HepG2 (cell line): ENCODE results near the gene EXOC3L4. TPM values are rescaled to one million over a fixed set of nuclear protein-coding genes. Genes with fewer than 3 reads are reported as not detected.

Experiments used
- ATF7 ChIP-seq, 2 experiments: fragments of 450-650 bp in 1 of 2; sonication (generic) in 1 of 2; formaldehyde crosslinking in 1 of 2; IDR thresholded peaks; 2 replicates each; pipeline versions ENCODE4 v1.4.0 to v1.6.1; 2016 to 2020; ENCODE audit warnings: antibody characterized with exemption in 1 of 2, mild to moderate bottlenecking in 1 of 2, missing genetic modification reagents in 1 of 2
- HNRNPK ChIP-seq: fragments of 200-400 bp; formaldehyde crosslinking; IDR thresholded peaks from 2 replicates; pipeline ENCODE4 v1.6.1; 2018; ENCODE audit warnings: low read length, low read depth, moderate library complexity, mild to moderate bottlenecking; ENCODE audit not compliant: poor library complexity, severe bottlenecking
- NAIF1 ChIP-seq: sonication (generic); formaldehyde crosslinking; IDR thresholded peaks from 2 replicates; pipeline ENCODE4 v1.5.0; 2020; ENCODE audit warnings: mild to moderate bottlenecking, missing genetic modification reagents, borderline replicate concordance
- NKX3-1 ChIP-seq: sonication (generic); formaldehyde crosslinking; IDR thresholded peaks from 2 replicates; pipeline ENCODE4 v1.5.0; 2020; ENCODE audit warnings: missing genetic modification reagents
- NRL ChIP-seq: sonication (generic); formaldehyde crosslinking; IDR thresholded peaks from 2 replicates; pipeline ENCODE4 v1.5.0; 2020; ENCODE audit warnings: missing genetic modification reagents, mild to moderate bottlenecking, moderate library complexity, borderline replicate concordance
- RBM22 ChIP-seq: fragments of 200-400 bp; formaldehyde crosslinking; optimal IDR thresholded peaks from 2 replicates; pipeline ENCODE3; 2017; ENCODE audit warnings: mild to moderate bottlenecking, low read length, moderate library complexity
- RCOR2 ChIP-seq: IDR thresholded peaks from 2 replicates; pipeline ENCODE4 v1.6.1; 2016; ENCODE audit warnings: missing biosample characterization, missing genetic modification reagents
- SYNCRIP ChIP-seq: fragments of 200-400 bp; formaldehyde crosslinking; IDR thresholded peaks from 2 replicates; pipeline ENCODE4 v1.6.1; 2018; ENCODE audit warnings: mild to moderate bottlenecking, low read depth, low read length; ENCODE audit not compliant: insufficient read depth
- ZFP41 ChIP-seq: sonication (generic); formaldehyde crosslinking; IDR thresholded peaks from 2 replicates; pipeline ENCODE4 v1.4.0; 2020; ENCODE audit warnings: mild to moderate bottlenecking, missing genetic modification reagents, borderline replicate concordance
- ZNF772 ChIP-seq: sonication (generic); formaldehyde crosslinking; IDR thresholded peaks from 2 replicates; pipeline ENCODE4 v1.5.0; 2020; ENCODE audit warnings: mild to moderate bottlenecking, missing genetic modification reagents
- ZSCAN9 ChIP-seq: IDR thresholded peaks from 2 replicates; pipeline ENCODE4 v1.6.1; 2016; ENCODE audit warnings: borderline replicate concordance
- polyA plus RNA-seq, 8 experiments: library from polyadenylated mRNA; depleted of rRNA in 3 of 8; stranded (reverse) in 7 of 8; unstranded in 1 of 8; fragments of >200 nt; fragmentation: Illumina TruSeq in 4 of 8; extraction: Trizol in 4 of 8; gene quantifications; 2 replicates each; pipeline versions ENCODE4 v1.2.1 to v1.2.3, GENCODE V29; 2011 to 2016; ENCODE audit warnings: low read depth in 4 of 8, missing spikeins in 1 of 8, mixed read lengths in 1 of 8; ENCODE audit not compliant: insufficient read depth in 1 of 8
- total RNA-seq, 5 experiments: library from RNA; depleted of rRNA; stranded (reverse); fragments of >200 nt; fragmentation: Illumina TruSeq; extraction: Trizol; gene quantifications; 2 replicates each; pipeline ENCODE4 v1.2.3, GENCODE V29; 2016; ENCODE audit warnings: low read depth in 1 of 5
- TF ChIP-seq, protein P1 (sequence below): sonication (generic); formaldehyde crosslinking; IDR thresholded peaks from 2 replicates; pipeline ENCODE4 v1.5.0; 2020; ENCODE audit warnings: mild to moderate bottlenecking, missing genetic modification reagents
- TF ChIP-seq, protein P2 (sequence below): sonication (generic); formaldehyde crosslinking; IDR thresholded peaks from 2 replicates; pipeline ENCODE4 v1.8.1; 2022; ENCODE audit warnings: low read depth, mild to moderate bottlenecking, missing genetic modification reagents
- TF ChIP-seq, protein P3 (sequence below): IDR thresholded peaks from 2 replicates; pipeline ENCODE4 v1.6.1; 2016; ENCODE audit warnings: mild to moderate bottlenecking, missing biosample characterization, missing genetic modification reagents
- TF ChIP-seq, protein P4 (sequence below): sonication (generic); formaldehyde crosslinking; IDR thresholded peaks from 2 replicates; pipeline ENCODE4; 2020; ENCODE audit warnings: missing genetic modification reagents, mild to moderate bottlenecking, borderline replicate concordance
- TF ChIP-seq, protein P5 (sequence below): fragments of 450-650 bp; IDR thresholded peaks from 2 replicates; pipeline ENCODE4 v1.6.1; 2016

The EXOC3L4 gene
- total and polyA plus RNA-seq, 2 of the 13 experiments (the other 11 are each of a cell fraction or from before 2014, with no cell fraction given) = 11.8 to 27.0 TPM

DNA sequence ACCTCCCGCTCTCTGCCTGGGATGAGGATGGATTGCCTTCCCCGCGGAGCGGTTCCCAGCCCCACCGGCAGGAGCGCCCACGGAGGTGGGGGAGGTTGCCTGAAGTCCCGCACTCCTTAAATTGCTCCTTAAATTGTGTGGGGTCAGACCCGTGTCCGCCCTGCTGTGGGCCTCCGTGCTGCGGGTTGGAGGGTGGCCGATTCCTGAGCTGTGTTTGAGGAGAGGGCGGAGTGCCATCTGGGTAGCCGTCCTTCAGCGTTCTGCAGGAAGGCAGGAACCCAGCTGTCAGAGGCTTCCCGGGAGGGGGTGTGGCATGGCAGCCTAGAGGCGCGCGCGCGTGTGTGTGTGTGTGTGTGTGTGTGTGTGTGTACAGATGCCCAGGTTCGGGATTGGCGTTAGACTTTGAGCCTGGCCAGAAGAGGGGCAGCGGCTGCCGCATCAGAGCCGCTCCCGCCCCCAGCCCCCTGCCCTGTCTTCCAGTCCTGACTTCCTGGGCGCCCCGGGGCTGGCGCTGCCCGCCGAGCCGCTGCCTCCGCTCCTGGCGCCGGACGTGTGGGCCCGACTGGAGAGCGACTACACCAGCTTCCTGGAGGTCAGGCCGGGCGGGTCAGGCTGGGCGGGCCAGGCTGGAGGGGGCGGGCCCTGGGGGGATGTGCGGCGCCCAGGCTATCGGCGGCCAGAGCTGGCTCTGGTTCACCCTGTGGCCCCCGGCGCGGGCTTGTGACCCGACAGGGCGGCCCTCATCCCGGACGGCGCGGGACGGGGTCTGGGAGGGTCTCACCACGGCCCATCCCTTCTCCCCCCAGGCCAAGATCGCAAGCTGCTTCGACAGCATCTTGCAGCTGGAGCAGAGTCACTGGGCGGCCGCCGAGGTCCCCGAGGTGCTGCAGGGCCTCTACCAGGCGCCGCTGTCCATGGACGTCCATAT, 9.2 kb downstream of the EXOC3L4 start (continued):
- TF ChIP-seq, protein P1, sequence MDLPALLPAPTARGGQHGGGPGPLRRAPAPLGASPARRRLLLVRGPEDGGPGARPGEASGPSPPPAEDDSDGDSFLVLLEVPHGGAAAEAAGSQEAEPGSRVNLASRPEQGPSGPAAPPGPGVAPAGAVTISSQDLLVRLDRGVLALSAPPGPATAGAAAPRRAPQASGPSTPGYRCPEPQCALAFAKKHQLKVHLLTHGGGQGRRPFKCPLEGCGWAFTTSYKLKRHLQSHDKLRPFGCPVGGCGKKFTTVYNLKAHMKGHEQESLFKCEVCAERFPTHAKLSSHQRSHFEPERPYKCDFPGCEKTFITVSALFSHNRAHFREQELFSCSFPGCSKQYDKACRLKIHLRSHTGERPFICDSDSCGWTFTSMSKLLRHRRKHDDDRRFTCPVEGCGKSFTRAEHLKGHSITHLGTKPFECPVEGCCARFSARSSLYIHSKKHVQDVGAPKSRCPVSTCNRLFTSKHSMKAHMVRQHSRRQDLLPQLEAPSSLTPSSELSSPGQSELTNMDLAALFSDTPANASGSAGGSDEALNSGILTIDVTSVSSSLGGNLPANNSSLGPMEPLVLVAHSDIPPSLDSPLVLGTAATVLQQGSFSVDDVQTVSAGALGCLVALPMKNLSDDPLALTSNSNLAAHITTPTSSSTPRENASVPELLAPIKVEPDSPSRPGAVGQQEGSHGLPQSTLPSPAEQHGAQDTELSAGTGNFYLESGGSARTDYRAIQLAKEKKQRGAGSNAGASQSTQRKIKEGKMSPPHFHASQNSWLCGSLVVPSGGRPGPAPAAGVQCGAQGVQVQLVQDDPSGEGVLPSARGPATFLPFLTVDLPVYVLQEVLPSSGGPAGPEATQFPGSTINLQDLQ (CRISPR knock-in tag) = no peak
- TF ChIP-seq, protein P2, sequence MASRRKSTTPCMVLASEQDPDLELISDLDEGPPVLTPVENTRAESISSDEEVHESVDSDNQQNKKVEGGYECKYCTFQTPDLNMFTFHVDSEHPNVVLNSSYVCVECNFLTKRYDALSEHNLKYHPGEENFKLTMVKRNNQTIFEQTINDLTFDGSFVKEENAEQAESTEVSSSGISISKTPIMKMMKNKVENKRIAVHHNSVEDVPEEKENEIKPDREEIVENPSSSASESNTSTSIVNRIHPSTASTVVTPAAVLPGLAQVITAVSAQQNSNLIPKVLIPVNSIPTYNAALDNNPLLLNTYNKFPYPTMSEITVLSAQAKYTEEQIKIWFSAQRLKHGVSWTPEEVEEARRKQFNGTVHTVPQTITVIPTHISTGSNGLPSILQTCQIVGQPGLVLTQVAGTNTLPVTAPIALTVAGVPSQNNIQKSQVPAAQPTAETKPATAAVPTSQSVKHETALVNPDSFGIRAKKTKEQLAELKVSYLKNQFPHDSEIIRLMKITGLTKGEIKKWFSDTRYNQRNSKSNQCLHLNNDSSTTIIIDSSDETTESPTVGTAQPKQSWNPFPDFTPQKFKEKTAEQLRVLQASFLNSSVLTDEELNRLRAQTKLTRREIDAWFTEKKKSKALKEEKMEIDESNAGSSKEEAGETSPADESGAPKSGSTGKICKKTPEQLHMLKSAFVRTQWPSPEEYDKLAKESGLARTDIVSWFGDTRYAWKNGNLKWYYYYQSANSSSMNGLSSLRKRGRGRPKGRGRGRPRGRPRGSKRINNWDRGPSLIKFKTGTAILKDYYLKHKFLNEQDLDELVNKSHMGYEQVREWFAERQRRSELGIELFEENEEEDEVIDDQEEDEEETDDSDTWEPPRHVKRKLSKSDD (CRISPR knock-in tag) = no peak; the same call in 1 of the 2 replicates
- TF ChIP-seq ZSCAN9 (CRISPR knock-in tag) (no peak), NAIF1 (no peak), RBM22 (peak; percentile 55), SYNCRIP (no peak), ZFP41 (CRISPR knock-in tag) (no peak; the same call in 1 of the 2 replicates), RCOR2 (CRISPR knock-in tag) (no peak), ZNF772 (CRISPR knock-in tag) (0 out of 2 replicates have a peak, but pooled peaks have one; percentile 30), NRL (CRISPR knock-in tag) (no peak; the same call in none of the 2 replicates), HNRNPK (no peak), ATF7 (IDR thresholded peaks at IDR 0.05) (no peak), ATF7 (CRISPR knock-in tag; IDR thresholded peaks at IDR 0.05) (peak; percentile 73; the same call in 1 of the 2 replicates), NKX3-1 (CRISPR knock-in tag) (0 out of 2 replicates have a peak, but pooled peaks have one; percentile 58)
- TF ChIP-seq, protein P3, sequence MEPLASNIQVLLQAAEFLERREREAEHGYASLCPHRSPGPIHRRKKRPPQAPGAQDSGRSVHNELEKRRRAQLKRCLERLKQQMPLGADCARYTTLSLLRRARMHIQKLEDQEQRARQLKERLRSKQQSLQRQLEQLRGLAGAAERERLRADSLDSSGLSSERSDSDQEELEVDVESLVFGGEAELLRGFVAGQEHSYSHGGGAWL (CRISPR knock-in tag) = no peak
- TF ChIP-seq, protein P4, sequence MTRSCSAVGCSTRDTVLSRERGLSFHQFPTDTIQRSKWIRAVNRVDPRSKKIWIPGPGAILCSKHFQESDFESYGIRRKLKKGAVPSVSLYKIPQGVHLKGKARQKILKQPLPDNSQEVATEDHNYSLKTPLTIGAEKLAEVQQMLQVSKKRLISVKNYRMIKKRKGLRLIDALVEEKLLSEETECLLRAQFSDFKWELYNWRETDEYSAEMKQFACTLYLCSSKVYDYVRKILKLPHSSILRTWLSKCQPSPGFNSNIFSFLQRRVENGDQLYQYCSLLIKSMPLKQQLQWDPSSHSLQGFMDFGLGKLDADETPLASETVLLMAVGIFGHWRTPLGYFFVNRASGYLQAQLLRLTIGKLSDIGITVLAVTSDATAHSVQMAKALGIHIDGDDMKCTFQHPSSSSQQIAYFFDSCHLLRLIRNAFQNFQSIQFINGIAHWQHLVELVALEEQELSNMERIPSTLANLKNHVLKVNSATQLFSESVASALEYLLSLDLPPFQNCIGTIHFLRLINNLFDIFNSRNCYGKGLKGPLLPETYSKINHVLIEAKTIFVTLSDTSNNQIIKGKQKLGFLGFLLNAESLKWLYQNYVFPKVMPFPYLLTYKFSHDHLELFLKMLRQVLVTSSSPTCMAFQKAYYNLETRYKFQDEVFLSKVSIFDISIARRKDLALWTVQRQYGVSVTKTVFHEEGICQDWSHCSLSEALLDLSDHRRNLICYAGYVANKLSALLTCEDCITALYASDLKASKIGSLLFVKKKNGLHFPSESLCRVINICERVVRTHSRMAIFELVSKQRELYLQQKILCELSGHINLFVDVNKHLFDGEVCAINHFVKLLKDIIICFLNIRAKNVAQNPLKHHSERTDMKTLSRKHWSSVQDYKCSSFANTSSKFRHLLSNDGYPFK = peak; percentile 36; the same call in 1 of the 2 replicates
- TF ChIP-seq, protein P5, sequence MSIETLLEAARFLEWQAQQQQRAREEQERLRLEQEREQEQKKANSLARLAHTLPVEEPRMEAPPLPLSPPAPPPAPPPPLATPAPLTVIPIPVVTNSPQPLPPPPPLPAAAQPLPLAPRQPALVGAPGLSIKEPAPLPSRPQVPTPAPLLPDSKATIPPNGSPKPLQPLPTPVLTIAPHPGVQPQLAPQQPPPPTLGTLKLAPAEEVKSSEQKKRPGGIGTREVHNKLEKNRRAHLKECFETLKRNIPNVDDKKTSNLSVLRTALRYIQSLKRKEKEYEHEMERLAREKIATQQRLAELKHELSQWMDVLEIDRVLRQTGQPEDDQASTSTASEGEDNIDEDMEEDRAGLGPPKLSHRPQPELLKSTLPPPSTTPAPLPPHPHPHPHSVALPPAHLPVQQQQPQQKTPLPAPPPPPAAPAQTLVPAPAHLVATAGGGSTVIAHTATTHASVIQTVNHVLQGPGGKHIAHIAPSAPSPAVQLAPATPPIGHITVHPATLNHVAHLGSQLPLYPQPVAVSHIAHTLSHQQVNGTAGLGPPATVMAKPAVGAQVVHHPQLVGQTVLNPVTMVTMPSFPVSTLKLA = peak; percentile 86
